Embryonic facial prominence (tissue), 1 donor: ENCODE data around the gene CACNA2D4.
"Not testable (repeated sequence)": the region's sequence is repeated elsewhere in the genome, so short reads cannot be mapped to it uniquely, and the experiment has no call there.

Source experiments
- DNase-seq: peaks from one replicate; pipeline ENCODE4 v3.0.0-alpha.2; 2016; ENCODE audit errors: extremely low spot score

CACNA2D4 gene

GRCh38 chr12:1832801-1833595 is 85.5 kb downstream of the CACNA2D4 start:
- DNase-seq = no peak

- DNase-seq = no peak
These were observed 87.2 kb downstream of the CACNA2D4 start for GRCh38 chr12:1830981-1831963.

- DNase-seq = no peak
These were observed 88.0 kb downstream of the CACNA2D4 start for GRCh38 chr12:1830401-1830845.

GRCh38 chr12:1829306-1829900 is 89.0 kb downstream of the CACNA2D4 start:
- no peak for DNase-seq

GRCh38 chr12:1828856-1829255 is 89.6 kb downstream of the CACNA2D4 start:
- DNase-seq = no peak

GRCh38 chr12:1827826-1828805 is 90.3 kb downstream of the CACNA2D4 start:
- DNase-seq = no peak

- no peak for DNase-seq
These were observed 91.4 kb downstream of the CACNA2D4 start for GRCh38 chr12:1826867-1827705.

GRCh38 chr12:1826401-1826800 is 92.1 kb downstream of the CACNA2D4 start:
- DNase-seq = no peak

GRCh38 chr12:1825382-1826102 is 92.9 kb downstream of the CACNA2D4 start:
- DNase-seq = no peak

- DNase-seq = no peak
These were observed 95.2 kb downstream of the CACNA2D4 start for GRCh38 chr12:1823237-1823636.

GRCh38 chr12:1822699-1823098 is 95.8 kb downstream of the CACNA2D4 start:
- DNase-seq = no peak

GRCh38 chr12:1821805-1822204 is 96.6 kb downstream of the CACNA2D4 start:
- DNase-seq = no peak

GRCh38 chr12:1820896-1821291 is 97.6 kb downstream of the CACNA2D4 start:
- DNase-seq = no peak

- no peak for DNase-seq
These were observed 98.1 kb downstream of the CACNA2D4 start, which contains the start of gene LRTM2 for GRCh38 chr12:1820191-1820895. Gene LRTM2, plus strand, starts transcription at chr12:1820565. Its CDS starts 7,584 bp downstream, at chr12:1828149.

- no peak for DNase-seq
These were observed 98.9 kb downstream of the CACNA2D4 start for GRCh38 chr12:1819571-1819970.

- no peak for DNase-seq
These were observed 99.4 kb downstream of the CACNA2D4 start for GRCh38 chr12:1819050-1819449.

- DNase-seq = not testable (repeated sequence)
These were observed 100.5 kb downstream of the CACNA2D4 start for GRCh38 chr12:1817928-1818327.

- no peak for DNase-seq
These were observed 101.6 kb downstream of the CACNA2D4 start for GRCh38 chr12:1816730-1817348.
